ENCODE data around the gene TTYH3.
A peak's percentile ranks its signal among the peaks of the same experiment; 100 is the strongest.

Gene TTYH3

GRCh38 chr7:2635810-2636701, 4.3 kb downstream of the TTYH3 start:
- H3K27me3 ChIP-seq (ENCODE audit: control insufficient read depth in 1 of 2, insufficient read depth in 2 of 2, low read length in 2 of 2): no peaks in the 10 kb centered on the region
- peak overlapping the region in 1 of 2 donors; percentile 15 for H3K9ac ChIP-seq (ENCODE audit: low read depth in 1 of 2, low read length in 2 of 2)
- H3K27ac ChIP-seq (ENCODE audit: low read depth, low read length): peak overlapping the region; percentile 54
- no peaks in the 10 kb centered on the region for H3K36me3 ChIP-seq (ENCODE audit: control insufficient read depth in 1 of 2, insufficient read depth in 2 of 2, low read length in 2 of 2)
- no peaks in the 10 kb centered on the region for H3K9me3 ChIP-seq (ENCODE audit: control insufficient read depth in 1 of 2, low read length in 2 of 2)
- H3K4me1 ChIP-seq (ENCODE audit: control insufficient read depth in 1 of 2, insufficient read depth in 2 of 2, low read length in 2 of 2): peaks cover 28 to 55% of the 10 kb centered on the region in 2 donors
- no peak overlapping the region for H3K4me3 ChIP-seq (ENCODE audit: low read depth in 1 of 2, low read length in 2 of 2)

- Histone ChIP-seq H3K9me3 (ENCODE audit: control insufficient read depth in 1 of 2, low read length in 2 of 2) (no peaks in the 10 kb centered on the region), H3K9ac (ENCODE audit: low read depth in 1 of 2, low read length in 2 of 2) (no peak overlapping the region), H3K36me3 (ENCODE audit: control insufficient read depth in 1 of 2, insufficient read depth in 2 of 2, low read length in 2 of 2) (no peaks in the 10 kb centered on the region), H3K27me3 (ENCODE audit: control insufficient read depth in 1 of 2, insufficient read depth in 2 of 2, low read length in 2 of 2) (no peaks in the 10 kb centered on the region), H3K27ac (ENCODE audit: low read depth, low read length) (peak overlapping the region; percentile 70), H3K4me3 (ENCODE audit: low read depth in 1 of 2, low read length in 2 of 2) (no peak overlapping the region), H3K4me1 (ENCODE audit: control insufficient read depth in 1 of 2, insufficient read depth in 2 of 2, low read length in 2 of 2) (peaks cover 30 to 51% of the 10 kb centered on the region in 2 donors)
These were observed 5.3 kb downstream of the TTYH3 start for GRCh38 chr7:2637066-2637471.

- H3K27me3 ChIP-seq (ENCODE audit: control insufficient read depth in 1 of 2, insufficient read depth in 2 of 2, low read length in 2 of 2): no peaks in the 10 kb centered on the region
- H3K9ac ChIP-seq (ENCODE audit: low read depth in 1 of 2, low read length in 2 of 2): no peak overlapping the region
- peaks cover 30 to 46% of the 10 kb centered on the region in 2 donors for H3K4me1 ChIP-seq (ENCODE audit: control insufficient read depth in 1 of 2, insufficient read depth in 2 of 2, low read length in 2 of 2)
- H3K27ac ChIP-seq (ENCODE audit: low read depth, low read length): peak overlapping the region; percentile 70
- no peaks in the 10 kb centered on the region for H3K9me3 ChIP-seq (ENCODE audit: control insufficient read depth in 1 of 2, low read length in 2 of 2)
- no peaks in the 10 kb centered on the region for H3K36me3 ChIP-seq (ENCODE audit: control insufficient read depth in 1 of 2, insufficient read depth in 2 of 2, low read length in 2 of 2)
- no peak overlapping the region for H3K4me3 ChIP-seq (ENCODE audit: low read depth in 1 of 2, low read length in 2 of 2)
These were observed 5.9 kb downstream of the TTYH3 start for GRCh38 chr7:2637505-2638223.

GRCh38 chr7:2638224-2638991, 6.6 kb downstream of the TTYH3 start:
- Histone ChIP-seq H3K27ac (ENCODE audit: low read depth, low read length) (peak overlapping the region; percentile 42), H3K4me1 (ENCODE audit: control insufficient read depth in 1 of 2, insufficient read depth in 2 of 2, low read length in 2 of 2) (peaks cover 25 to 39% of the 10 kb centered on the region in 2 donors), H3K9me3 (ENCODE audit: control insufficient read depth in 1 of 2, low read length in 2 of 2) (no peaks in the 10 kb centered on the region)

GRCh38 chr7:2639181-2639681, 7.4 kb downstream of the TTYH3 start:
- H3K27me3 ChIP-seq (ENCODE audit: control insufficient read depth in 1 of 2, insufficient read depth in 2 of 2, low read length in 2 of 2): no peaks in the 10 kb centered on the region
- H3K4me3 ChIP-seq (ENCODE audit: low read depth in 1 of 2, low read length in 2 of 2): no peak overlapping the region
- peaks cover 17 to 32% of the 10 kb centered on the region in 2 donors for H3K4me1 ChIP-seq (ENCODE audit: control insufficient read depth in 1 of 2, insufficient read depth in 2 of 2, low read length in 2 of 2)
- H3K36me3 ChIP-seq (ENCODE audit: control insufficient read depth in 1 of 2, insufficient read depth in 2 of 2, low read length in 2 of 2): no peaks in the 10 kb centered on the region
- no peak overlapping the region for H3K9ac ChIP-seq (ENCODE audit: low read depth in 1 of 2, low read length in 2 of 2)
- no peaks in the 10 kb centered on the region for H3K9me3 ChIP-seq (ENCODE audit: control insufficient read depth in 1 of 2, low read length in 2 of 2)
- no peak overlapping the region for H3K27ac ChIP-seq (ENCODE audit: low read depth, low read length)

More at GRCh38 chr7:2638224-2638991, 6.6 kb downstream of the TTYH3 start:
- H3K27me3 ChIP-seq (ENCODE audit: control insufficient read depth in 1 of 2, insufficient read depth in 2 of 2, low read length in 2 of 2): no peaks in the 10 kb centered on the region
- no peak overlapping the region for H3K4me3 ChIP-seq (ENCODE audit: low read depth in 1 of 2, low read length in 2 of 2)
- no peaks in the 10 kb centered on the region for H3K36me3 ChIP-seq (ENCODE audit: control insufficient read depth in 1 of 2, insufficient read depth in 2 of 2, low read length in 2 of 2)
- no peak overlapping the region for H3K9ac ChIP-seq (ENCODE audit: low read depth in 1 of 2, low read length in 2 of 2)

- H3K36me3 ChIP-seq (ENCODE audit: control insufficient read depth in 1 of 2, insufficient read depth in 2 of 2, low read length in 2 of 2): no peaks in the 10 kb centered on the region
- H3K9me3 ChIP-seq (ENCODE audit: control insufficient read depth in 1 of 2, low read length in 2 of 2): no peaks in the 10 kb centered on the region
- H3K4me3 ChIP-seq (ENCODE audit: low read depth in 1 of 2, low read length in 2 of 2): no peak overlapping the region
- no peaks in the 10 kb centered on the region for H3K27me3 ChIP-seq (ENCODE audit: control insufficient read depth in 1 of 2, insufficient read depth in 2 of 2, low read length in 2 of 2)
- peaks cover 20 to 38% of the 10 kb centered on the region in 2 donors for H3K4me1 ChIP-seq (ENCODE audit: control insufficient read depth in 1 of 2, insufficient read depth in 2 of 2, low read length in 2 of 2)
- H3K27ac ChIP-seq (ENCODE audit: low read depth, low read length): no peak overlapping the region
- no peak overlapping the region for H3K9ac ChIP-seq (ENCODE audit: low read depth in 1 of 2, low read length in 2 of 2)
These were observed 8.1 kb downstream of the TTYH3 start for GRCh38 chr7:2639695-2640481.

- H3K27ac ChIP-seq (ENCODE audit: low read depth, low read length): peak overlapping the region; percentile 56
- no peak overlapping the region for H3K4me3 ChIP-seq (ENCODE audit: low read depth in 1 of 2, low read length in 2 of 2)
- H3K9ac ChIP-seq (ENCODE audit: low read depth in 1 of 2, low read length in 2 of 2): peak overlapping the region in 1 of 2 donors; percentile 4
- peaks cover 20 to 39% of the 10 kb centered on the region in 2 donors for H3K4me1 ChIP-seq (ENCODE audit: control insufficient read depth in 1 of 2, insufficient read depth in 2 of 2, low read length in 2 of 2)
- H3K36me3 ChIP-seq (ENCODE audit: control insufficient read depth in 1 of 2, insufficient read depth in 2 of 2, low read length in 2 of 2): no peaks in the 10 kb centered on the region
- H3K9me3 ChIP-seq (ENCODE audit: control insufficient read depth in 1 of 2, low read length in 2 of 2): no peaks in the 10 kb centered on the region
- no peaks in the 10 kb centered on the region for H3K27me3 ChIP-seq (ENCODE audit: control insufficient read depth in 1 of 2, insufficient read depth in 2 of 2, low read length in 2 of 2)
These were observed 8.7 kb downstream of the TTYH3 start for GRCh38 chr7:2640482-2640830.

- Histone ChIP-seq H3K9ac (ENCODE audit: low read depth in 1 of 2, low read length in 2 of 2) (peak overlapping the region in 1 of 2 donors; percentile 4), H3K27me3 (ENCODE audit: control insufficient read depth in 1 of 2, insufficient read depth in 2 of 2, low read length in 2 of 2) (no peaks in the 10 kb centered on the region), H3K9me3 (ENCODE audit: control insufficient read depth in 1 of 2, low read length in 2 of 2) (no peaks in the 10 kb centered on the region), H3K4me1 (ENCODE audit: control insufficient read depth in 1 of 2, insufficient read depth in 2 of 2, low read length in 2 of 2) (peaks cover 20 to 37% of the 10 kb centered on the region in 2 donors), H3K4me3 (ENCODE audit: low read depth in 1 of 2, low read length in 2 of 2) (no peak overlapping the region), H3K27ac (ENCODE audit: low read depth, low read length) (peak overlapping the region; percentile 56), H3K36me3 (ENCODE audit: control insufficient read depth in 1 of 2, insufficient read depth in 2 of 2, low read length in 2 of 2) (no peaks in the 10 kb centered on the region)
These were observed 9.1 kb downstream of the TTYH3 start for GRCh38 chr7:2640846-2641316.

All from duodenal mucosa (tissue), 2 donors.